Mesenchymal stem cell (in vitro differentiated cells and primary cell): Measurements from ENCODE around the gene ELF2.

ENCODE experiments used
- DNase-seq: peaks from one replicate; pipeline ENCODE4 v3.0.0-alpha.2; 2013
- H2AFZ ChIP-seq: one replicate; pipeline ENCODE4 v1.6.1; 2013; ENCODE audit warnings: low read depth, mild to moderate bottlenecking, control low read depth, inconsistent platforms, low read length, moderate library complexity
- H2AK5ac ChIP-seq: 2 replicates; pipeline ENCODE4 v1.6.1; 2013; ENCODE audit warnings: low read length, moderate library complexity, mild to moderate bottlenecking, inconsistent platforms; ENCODE audit not compliant: severe bottlenecking
- H2BK120ac ChIP-seq: one replicate; pipeline ENCODE4 v1.6.1; 2013; ENCODE audit warnings: low read depth, mild to moderate bottlenecking, inconsistent platforms, low read length, moderate library complexity
- H2BK12ac ChIP-seq, 2 experiments: one replicate each; pipeline ENCODE4 v1.6.1; 2013; ENCODE audit warnings: inconsistent platforms in 2 of 2, low read length in 2 of 2, mild to moderate bottlenecking in 2 of 2, moderate library complexity in 2 of 2, control low read depth in 1 of 2
- H2BK15ac ChIP-seq: one replicate; pipeline ENCODE4 v1.6.1; 2013; ENCODE audit warnings: mild to moderate bottlenecking, low read depth, inconsistent platforms; ENCODE audit not compliant: poor library complexity, severe bottlenecking
- H2BK5ac ChIP-seq: 2 replicates; pipeline ENCODE4 v1.6.1; 2013; ENCODE audit warnings: low read depth, mild to moderate bottlenecking, low read length, control low read depth, inconsistent platforms; ENCODE audit not compliant: poor library complexity, severe bottlenecking
- H3K14ac ChIP-seq, 2 experiments: one replicate each; pipeline ENCODE4 v1.6.1; 2013; ENCODE audit warnings: inconsistent platforms in 2 of 2, low read length in 2 of 2, control low read depth in 1 of 2, mild to moderate bottlenecking in 1 of 2, moderate library complexity in 1 of 2
- H3K18ac ChIP-seq, 2 experiments: one replicate each; pipeline ENCODE4 v1.6.1; 2013; ENCODE audit warnings: inconsistent platforms in 2 of 2, low read length in 2 of 2, control low read depth in 1 of 2, low read depth in 1 of 2, mild to moderate bottlenecking in 1 of 2
- H3K23ac ChIP-seq, 2 experiments: one replicate each; pipeline ENCODE4 v1.6.1; 2013; ENCODE audit warnings: inconsistent platforms in 2 of 2, low read length in 2 of 2, mild to moderate bottlenecking in 2 of 2, moderate library complexity in 2 of 2, control low read depth in 1 of 2
- H3K27ac ChIP-seq: 2 replicates; pipeline ENCODE4 v1.5.1; 2013; ENCODE audit warnings: mild to moderate bottlenecking, moderate library complexity, low read length, control low read depth, inconsistent platforms; ENCODE audit not compliant: poor library complexity, severe bottlenecking
- H3K27me3 ChIP-seq, 2 experiments: 2 replicates each; pipeline versions ENCODE4 v1.6.1 to v1.7.0; 2013; ENCODE audit warnings: low read length in 2 of 2, mild to moderate bottlenecking in 2 of 2, moderate library complexity in 2 of 2, control low read depth in 1 of 2, inconsistent platforms in 1 of 2; ENCODE audit not compliant: control insufficient read depth in 1 of 2, insufficient read depth in 1 of 2
- H3K36me3 ChIP-seq, 2 experiments: 2 replicates each; pipeline versions ENCODE4 v1.6.1 to v1.7.0; 2013; ENCODE audit warnings: low read length in 2 of 2, control low read depth in 1 of 2, inconsistent platforms in 1 of 2, low read depth in 1 of 2, mild to moderate bottlenecking in 1 of 2; ENCODE audit not compliant: insufficient read depth in 2 of 2, control insufficient read depth in 1 of 2
- H3K4ac ChIP-seq, 2 experiments: one replicate each; pipeline ENCODE4 v1.6.1; 2013; ENCODE audit warnings: inconsistent platforms in 2 of 2, low read length in 2 of 2, mild to moderate bottlenecking in 2 of 2, moderate library complexity in 2 of 2, control low read depth in 1 of 2, low read depth in 1 of 2
- H3K4me1 ChIP-seq: 2 replicates; pipeline ENCODE4 v1.6.1; 2013; ENCODE audit warnings: low read depth, low read length, control low read depth; ENCODE audit not compliant: control insufficient read depth, insufficient read depth
- H3K4me2 ChIP-seq: 2 replicates; pipeline ENCODE4 v1.6.1; 2013; ENCODE audit warnings: low read length, mild to moderate bottlenecking, inconsistent platforms; ENCODE audit not compliant: poor library complexity, severe bottlenecking
- H3K4me3 ChIP-seq, 2 experiments: 2 replicates each; pipeline versions ENCODE4 v1.5.1 to v1.7.0; 2013; ENCODE audit warnings: low read length in 2 of 2, mild to moderate bottlenecking in 2 of 2, control low read depth in 1 of 2, low read depth in 1 of 2; ENCODE audit not compliant: insufficient read depth in 1 of 2
- H3K79me1 ChIP-seq: replicated peaks from 2 replicates; pipeline ENCODE4 v1.6.1; 2013; ENCODE audit warnings: mild to moderate bottlenecking, control low read depth, low read length, inconsistent platforms; ENCODE audit not compliant: poor library complexity, severe bottlenecking
- H3K9ac ChIP-seq: 2 replicates; pipeline ENCODE4 v1.7.0; 2013; ENCODE audit warnings: mild to moderate bottlenecking, low read length, moderate library complexity
- H3K9me3 ChIP-seq: 2 replicates; pipeline ENCODE4 v1.7.0; 2013; ENCODE audit warnings: mild to moderate bottlenecking, low read length; ENCODE audit not compliant: control insufficient read depth
- H4K8ac ChIP-seq: one replicate; pipeline ENCODE4 v1.6.1; 2013; ENCODE audit warnings: inconsistent platforms, mild to moderate bottlenecking, low read length, moderate library complexity
- H4K91ac ChIP-seq: one replicate; pipeline ENCODE4 v1.6.1; 2013; ENCODE audit warnings: mild to moderate bottlenecking, low read length, inconsistent platforms
- WGBS: methylation state at CpG from one replicate; pipeline ENCODE4 v1.1.7; 2013; ENCODE audit warnings: mixed read lengths; 5-methylcytosine and 5-hydroxymethylcytosine counted together

The ELF2 gene

GRCh38 chr4:139176302-139177048 lies 543 bp downstream of the ELF2 start:
- Histone ChIP-seq H3K14ac (peak overlapping the region; percentile 86 to 96), H3K9me3 (no peaks in the 10 kb centered on the region), H3K27me3 (no peaks in the 10 kb centered on the region), H3K4me2 (peak overlapping the region; percentile 58), H3K4me3 (peak overlapping the region; percentile 88 to 97), H3K36me3 (no peaks in the 10 kb centered on the region), H2BK5ac (peak overlapping the region; percentile 89), H2BK12ac (peak overlapping the region in 1 of 2 experiments; percentile 92), H2BK15ac (peak overlapping the region; percentile 99), H3K4ac (peak overlapping the region in 1 of 2 experiments; percentile 95), H3K27ac (peak overlapping the region; percentile 49), H4K8ac (peak overlapping the region; percentile 80), H2BK120ac (peak overlapping the region; percentile 98), H3K9ac (peak overlapping the region; percentile 90), H4K91ac (peak overlapping the region; percentile 83), H2AFZ (peak overlapping the region; percentile 72), H3K4me1 (no peaks in the 10 kb centered on the region), H3K23ac (peak overlapping the region in 1 of 2 experiments; percentile 72), H3K79me1 (no peaks in the 10 kb centered on the region), H3K18ac (peak overlapping the region; percentile 97 to 98), H2AK5ac (no peak overlapping the region)
- WGBS: under 1% methylated on average over 65 of the region's 89 CpGs
- DNase-seq: peak; percentile 89

GRCh38 chr4:139175646-139176301 lies 1.2 kb downstream of the ELF2 start:
- H3K14ac ChIP-seq: no peak overlapping the region
- DNase-seq: no peak
- H3K9ac ChIP-seq: peak overlapping the region; percentile 90
- no peak overlapping the region for H3K23ac ChIP-seq
- no peaks in the 10 kb centered on the region for H3K9me3 ChIP-seq
- no peak overlapping the region for H2BK120ac ChIP-seq
- no peaks in the 10 kb centered on the region for H3K36me3 ChIP-seq
- H4K8ac ChIP-seq: no peak overlapping the region
- H2AK5ac ChIP-seq: no peak overlapping the region
- H3K27me3 ChIP-seq: no peaks in the 10 kb centered on the region
- no peak overlapping the region for H4K91ac ChIP-seq
- peaks cover 3% of the 10 kb centered on the region for H3K4me1 ChIP-seq
- H2BK12ac ChIP-seq: no peak overlapping the region
- peak overlapping the region; percentile 21 for H2AFZ ChIP-seq
- peak overlapping the region; percentile 58 for H3K4me2 ChIP-seq
- peak overlapping the region; percentile 6 for H3K27ac ChIP-seq
- H3K4ac ChIP-seq: no peak overlapping the region
- H3K79me1 ChIP-seq: peaks cover 3% of the 10 kb centered on the region
- peak overlapping the region; percentile 54 to 69 for H3K18ac ChIP-seq
- H2BK5ac ChIP-seq: no peak overlapping the region
- H2BK15ac ChIP-seq: no peak overlapping the region
- 3% methylated on average over 24 of the region's 26 CpGs for WGBS
- H3K4me3 ChIP-seq: peak overlapping the region; percentile 88 to 97

DNA sequence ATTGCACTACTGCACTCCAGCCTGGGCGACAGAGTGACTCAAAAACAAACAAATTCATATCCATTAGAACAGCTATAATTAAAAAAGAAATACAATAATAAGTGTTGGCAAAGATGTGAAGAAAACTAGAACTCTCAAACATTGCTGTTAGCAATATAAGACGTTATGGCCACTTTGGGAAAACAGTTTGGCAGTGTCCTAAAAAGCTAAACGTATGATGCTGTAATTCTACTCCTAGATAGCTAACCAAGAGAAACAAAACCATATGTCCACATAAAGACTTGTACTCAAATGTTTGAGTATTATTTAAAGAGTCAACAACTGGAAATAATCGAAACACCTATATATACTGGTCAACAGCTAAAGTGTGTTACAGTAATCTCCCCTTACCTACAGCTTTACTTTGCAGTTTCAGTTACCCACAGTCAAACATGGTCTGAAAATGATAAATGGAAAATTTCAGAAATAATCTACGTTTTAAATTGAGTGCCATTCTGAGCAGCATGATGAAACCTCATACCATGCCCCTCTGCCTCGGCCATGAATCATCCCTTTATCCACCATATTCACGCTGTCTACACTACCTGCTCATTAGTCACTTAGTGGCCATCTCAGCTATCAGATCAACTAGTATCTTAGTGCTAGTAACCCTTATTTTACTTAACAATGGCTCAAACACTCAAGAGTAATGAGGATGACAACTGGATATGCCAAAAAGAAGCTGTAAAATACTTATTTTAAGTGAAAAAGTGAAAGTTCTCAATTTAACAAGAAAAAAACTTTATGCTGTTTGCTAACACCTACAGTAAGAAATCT lies 4.9 kb downstream of the ELF2 start:
- Histone ChIP-seq H3K14ac (no peak overlapping the region), H2BK15ac (no peak overlapping the region), H2BK12ac (no peak overlapping the region), H3K4ac (no peak overlapping the region), H2AK5ac (no peak overlapping the region), H4K91ac (no peak overlapping the region), H2AFZ (no peak overlapping the region), H3K4me1 (peaks cover 3% of the 10 kb centered on the region), H3K36me3 (no peaks in the 10 kb centered on the region), H3K79me1 (peaks cover 7% of the 10 kb centered on the region), H3K18ac (no peak overlapping the region), H3K27ac (no peak overlapping the region), H3K23ac (no peak overlapping the region), H3K9me3 (no peaks in the 10 kb centered on the region), H4K8ac (no peak overlapping the region), H3K4me2 (no peak overlapping the region), H3K9ac (peak overlapping the region; percentile 75), H2BK5ac (no peak overlapping the region), H3K4me3 (peak overlapping the region in 1 of 2 experiments; percentile 69), H2BK120ac (no peak overlapping the region), H3K27me3 (no peaks in the 10 kb centered on the region)
- DNase-seq: peak; percentile 53
- 42% methylated on average over 5 of the region's 7 CpGs for WGBS

DNA sequence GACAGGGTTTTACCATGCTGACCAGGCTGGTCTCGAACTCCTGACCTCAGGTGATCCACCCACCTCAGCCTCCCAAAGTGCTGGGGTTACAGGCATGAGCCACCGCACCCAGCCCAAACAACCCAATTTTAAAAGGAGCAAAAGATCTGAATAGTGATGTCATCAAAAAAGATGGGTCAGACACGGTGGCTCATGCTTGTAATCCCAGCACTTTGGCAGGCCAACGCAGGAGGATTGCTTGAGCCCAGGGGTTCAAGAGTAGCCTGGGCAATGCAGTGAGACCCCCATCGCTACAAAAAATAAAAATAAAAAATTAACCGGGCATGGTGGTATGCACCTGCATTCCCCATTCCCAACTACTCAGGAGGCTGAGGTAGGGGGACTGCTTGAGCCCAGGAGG lies 6.1 kb downstream of the ELF2 start:
- H3K23ac ChIP-seq: no peak overlapping the region
- H4K8ac ChIP-seq: no peak overlapping the region
- no peak overlapping the region for H2BK120ac ChIP-seq
- H2AFZ ChIP-seq: no peak overlapping the region
- H3K4me1 ChIP-seq: peaks cover 3% of the 10 kb centered on the region
- no peak overlapping the region for H3K4ac ChIP-seq
- no peak overlapping the region for H4K91ac ChIP-seq
- H3K36me3 ChIP-seq: no peaks in the 10 kb centered on the region
- H2AK5ac ChIP-seq: no peak overlapping the region
- no peak overlapping the region for H3K27ac ChIP-seq
- peaks cover 7% of the 10 kb centered on the region for H3K79me1 ChIP-seq
- H3K18ac ChIP-seq: no peak overlapping the region
- no peak for DNase-seq
- no peak overlapping the region for H3K4me2 ChIP-seq
- WGBS: 100% methylated on average over 6 of the region's 6 CpGs
- H2BK5ac ChIP-seq: no peak overlapping the region
- no peaks in the 10 kb centered on the region for H3K27me3 ChIP-seq
- H3K4me3 ChIP-seq: no peak overlapping the region
- H3K9ac ChIP-seq: peak overlapping the region; percentile 75
- no peak overlapping the region for H2BK15ac ChIP-seq
- H3K14ac ChIP-seq: no peak overlapping the region
- no peak overlapping the region for H2BK12ac ChIP-seq
- H3K9me3 ChIP-seq: no peaks in the 10 kb centered on the region
